HG02973 (cell line): Measurements from ENCODE around the gene GPNMB.
"Not testable (repeated sequence)": the region's sequence is repeated elsewhere in the genome, so short reads cannot be mapped to it uniquely, and the experiment has no call there.

Experiments used
- ATAC-seq: cut with Tn5 transposase; IDR thresholded peaks from one replicate; pipeline ENCODE4 v1.9.1; 2021; ENCODE audit warnings: moderate library complexity; ENCODE audit not compliant: unreplicated experiment

Gene GPNMB

GRCh38 chr7:23246555-23246954, at the start of gene GPNMB:
Gene GPNMB, plus strand, starts transcription at chr7:23246775. Its CDS starts 83 bp downstream, at chr7:23246858.
- ATAC-seq: no peak

DNA sequence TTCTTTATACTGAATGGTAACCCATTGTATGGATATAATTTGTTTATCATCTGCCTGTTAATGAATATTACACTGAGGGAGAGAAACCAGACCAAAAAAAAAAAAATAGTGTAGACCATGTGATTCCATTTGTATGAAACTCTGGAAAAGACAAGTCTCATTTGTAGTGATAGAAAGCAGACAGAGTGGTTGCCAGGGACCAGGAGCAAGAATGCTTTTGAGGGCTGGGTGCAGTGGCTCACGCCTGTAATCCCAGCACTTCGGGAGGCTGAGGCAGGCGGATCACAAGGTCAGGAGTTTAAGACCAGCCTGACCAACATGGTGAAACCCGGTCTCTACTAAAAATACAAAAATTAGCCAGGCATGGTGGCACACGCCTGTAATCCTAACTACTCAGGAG, 48.8 kb upstream of the GPNMB start:
- not testable (repeated sequence) for ATAC-seq

DNA sequence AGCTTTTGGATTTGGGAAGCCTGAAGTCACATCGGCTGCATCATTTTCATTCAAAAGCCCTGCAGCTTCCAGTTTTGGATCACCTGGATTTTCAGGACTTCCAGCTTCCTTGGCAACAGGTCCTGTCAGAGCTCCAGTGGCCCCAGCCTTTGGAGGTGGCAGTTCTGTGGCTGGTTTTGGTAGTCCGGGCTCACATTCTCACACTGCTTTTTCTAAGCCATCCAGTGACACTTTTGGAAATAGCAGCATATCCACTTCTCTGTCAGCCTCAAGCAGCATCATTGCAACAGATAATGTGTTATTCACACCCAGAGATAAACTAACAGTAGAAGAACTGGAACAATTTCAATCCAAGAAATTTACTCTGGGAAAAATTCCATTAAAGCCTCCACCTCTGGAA, 46.2 kb upstream of the GPNMB start:
- no peak for ATAC-seq

DNA sequence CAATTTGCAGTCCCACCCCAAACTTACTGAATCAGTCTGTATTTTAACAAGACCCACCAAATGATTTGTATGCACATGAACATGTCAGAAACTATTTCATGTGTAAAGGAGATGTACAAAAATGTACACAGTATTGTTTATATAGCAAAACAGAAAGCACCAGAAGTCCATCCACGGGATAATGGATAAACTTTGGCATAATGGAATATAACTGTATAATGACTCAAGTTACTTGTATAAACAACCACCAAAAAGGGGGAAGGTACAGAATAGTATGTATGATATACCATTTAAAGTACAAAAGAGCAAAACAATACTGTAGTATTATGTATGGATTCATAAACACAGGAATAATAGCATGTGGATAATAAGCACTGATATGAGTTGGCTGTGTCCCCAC, 42.3 kb upstream of the GPNMB start:
- ATAC-seq: no peak

GRCh38 chr7:23205577-23205908, 41.0 kb upstream of the GPNMB start:
- no peak for ATAC-seq

DNA sequence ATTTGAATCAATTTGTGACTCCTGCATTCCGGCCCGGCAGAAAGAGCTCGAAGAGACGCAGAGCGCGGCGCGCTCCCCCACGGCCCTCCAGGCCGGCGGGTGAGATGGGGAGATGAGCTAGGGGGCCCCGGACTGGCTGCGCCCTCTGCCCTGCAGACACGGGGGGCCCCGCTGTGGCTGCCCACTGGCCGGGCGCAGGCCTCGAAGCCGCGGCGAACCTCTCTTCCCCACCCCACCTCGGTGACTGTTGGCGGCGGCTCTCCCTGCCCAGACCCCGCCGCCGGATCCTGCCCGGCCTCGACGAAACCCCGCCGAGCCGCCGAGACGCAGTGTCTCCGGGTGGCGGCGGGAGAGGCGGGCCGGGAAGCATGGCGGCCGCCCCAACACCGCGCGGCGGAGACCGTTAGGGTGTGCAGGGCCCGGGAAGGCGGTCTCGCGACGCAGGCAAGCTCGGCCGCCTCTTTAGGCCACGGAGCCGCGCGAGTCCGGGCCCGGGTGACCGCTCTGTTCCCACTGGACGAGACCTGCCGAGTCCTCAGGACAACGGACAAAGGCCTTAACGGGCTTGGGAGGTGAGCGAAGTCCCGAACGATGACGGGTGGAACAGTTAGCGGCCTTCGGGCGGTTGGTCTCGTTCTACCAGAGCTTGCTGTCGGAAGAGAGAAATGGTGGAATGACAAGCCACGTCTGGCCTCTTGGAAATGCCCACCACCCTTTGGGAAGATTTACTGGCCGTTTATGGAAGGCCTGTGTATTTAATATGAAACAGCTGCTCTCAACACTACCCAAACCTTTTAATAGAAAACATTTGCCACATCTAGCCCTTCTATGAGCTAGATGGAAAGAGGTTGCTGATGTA, 40.4 kb upstream of the GPNMB start:
- no peak for ATAC-seq

- no peak for ATAC-seq
Measured at GRCh38 chr7:23207021-23207420, 39.6 kb upstream of the GPNMB start.

DNA sequence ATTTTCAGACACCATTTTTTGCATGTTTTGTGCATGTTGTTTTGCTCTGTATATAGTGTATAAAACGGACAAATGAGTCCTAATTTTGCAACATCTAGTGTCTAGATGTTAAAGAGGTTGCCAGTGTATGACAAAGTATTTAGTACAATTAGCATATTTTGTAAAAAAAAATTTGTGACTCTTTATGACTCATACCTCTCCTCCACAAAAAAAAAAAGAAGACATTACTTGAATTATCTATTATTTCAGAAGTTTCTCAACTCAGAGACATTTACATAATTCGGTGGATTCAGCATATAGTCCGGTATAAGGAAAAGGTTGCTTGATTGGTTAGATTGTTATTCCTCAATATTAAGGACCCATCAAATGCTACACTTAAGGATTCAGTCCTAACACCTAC, 38.7 kb upstream of the GPNMB start:
- no peak for ATAC-seq

DNA sequence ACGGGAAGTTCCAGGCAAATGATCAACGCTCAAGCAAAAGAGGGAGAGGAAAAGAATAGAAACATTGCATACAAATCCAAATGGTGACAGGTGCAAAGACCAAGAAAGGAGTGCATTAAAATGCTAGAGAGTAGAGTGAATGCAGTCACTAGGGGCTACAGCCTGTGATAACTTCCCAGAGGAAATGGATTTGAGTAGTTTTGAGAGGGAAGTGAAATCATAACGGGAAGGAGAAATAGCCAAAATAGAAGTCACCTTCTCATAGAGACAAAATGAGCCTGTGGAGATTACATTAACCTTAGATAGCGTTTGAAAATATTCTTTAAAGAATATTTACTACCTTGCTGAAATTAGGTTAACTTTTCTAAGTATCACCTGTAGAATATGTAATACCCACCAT, 38.3 kb upstream of the GPNMB start:
- no peak for ATAC-seq

- ATAC-seq: no peak
Measured at GRCh38 chr7:23210506-23210905, 36.1 kb upstream of the GPNMB start.

DNA sequence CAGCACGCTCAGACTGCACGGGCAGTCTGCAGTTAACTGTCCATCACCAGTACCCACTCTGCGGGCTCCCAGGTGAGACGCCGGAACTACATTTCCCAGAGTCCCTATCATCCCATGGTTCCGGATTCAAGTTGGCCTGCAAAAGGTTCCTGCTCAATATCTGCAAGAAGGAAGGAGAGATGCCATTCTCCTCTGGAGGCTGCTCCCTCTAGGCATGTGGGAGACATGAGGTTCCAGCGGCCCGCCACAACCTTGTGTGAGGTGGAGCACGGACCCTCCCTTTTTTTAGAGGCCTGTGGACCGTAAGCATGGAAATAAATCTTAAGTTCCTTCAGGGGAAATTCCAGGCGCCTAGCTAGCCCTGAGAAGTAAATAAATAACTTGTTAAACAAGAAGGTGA, 35.0 kb upstream of the GPNMB start:
- no peak for ATAC-seq

- no peak for ATAC-seq
Measured at GRCh38 chr7:23212395-23212794, 34.2 kb upstream of the GPNMB start.

- ATAC-seq: no peak
Measured at GRCh38 chr7:23212841-23213240, 33.7 kb upstream of the GPNMB start.

GRCh38 chr7:23213755-23214154, 32.8 kb upstream of the GPNMB start:
- no peak for ATAC-seq

DNA sequence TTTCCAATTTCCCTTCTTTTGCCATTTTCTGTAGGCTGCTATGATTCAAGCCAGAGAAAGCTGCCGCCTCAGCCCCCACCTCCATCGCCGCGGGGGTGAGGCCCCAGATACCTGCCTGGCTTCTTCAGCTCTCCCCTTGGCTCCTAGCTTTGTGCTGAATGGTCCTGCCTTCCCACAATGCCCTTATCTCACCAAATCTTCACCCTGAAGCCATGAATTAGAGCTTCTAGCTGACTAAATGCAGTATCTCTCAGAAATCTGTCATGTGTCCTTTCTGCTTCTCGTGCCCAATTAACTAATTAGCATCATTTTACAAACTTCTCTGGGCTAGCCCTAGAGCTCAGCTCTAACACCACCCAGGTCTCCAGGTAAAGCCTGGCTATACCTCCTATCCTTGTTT, 32.2 kb upstream of the GPNMB start:
- no peak for ATAC-seq

GRCh38 chr7:23214938-23215337, 31.6 kb upstream of the GPNMB start:
- no peak for ATAC-seq

- ATAC-seq: no peak
Measured at GRCh38 chr7:23216021-23216420, 30.6 kb upstream of the GPNMB start.

GRCh38 chr7:23218196-23218595, 28.4 kb upstream of the GPNMB start:
- no peak for ATAC-seq

DNA sequence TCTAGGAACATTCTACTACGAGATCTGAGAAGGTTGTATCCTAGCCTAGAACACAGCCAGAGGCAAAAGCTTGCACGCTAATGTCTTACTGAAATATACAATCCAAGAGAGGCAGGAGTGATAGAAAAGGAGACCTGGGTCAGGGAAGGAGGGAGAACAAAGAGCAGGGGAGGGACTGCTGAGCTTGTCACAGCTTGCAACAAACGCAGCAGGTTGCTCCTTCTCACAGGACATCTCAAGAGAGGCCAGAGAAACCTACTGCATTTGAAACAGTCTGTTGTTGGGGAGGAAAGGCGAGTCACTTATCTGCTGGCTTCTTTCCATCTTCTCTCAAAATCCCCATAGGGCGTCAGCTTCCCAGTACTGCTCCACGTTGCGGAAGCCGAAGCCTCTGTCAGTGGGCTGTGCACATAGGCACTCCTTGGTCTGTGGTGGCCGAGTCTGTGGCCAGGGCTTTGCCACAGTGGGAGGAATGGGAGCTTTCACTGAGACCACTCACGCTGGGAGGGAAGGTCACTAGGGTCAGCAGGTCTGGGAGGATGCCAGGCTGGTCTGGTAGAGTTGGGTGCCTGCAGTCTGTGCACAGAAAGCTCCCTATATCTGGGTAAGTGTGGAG, 25.8 kb upstream of the GPNMB start:
- no peak for ATAC-seq

GRCh38 chr7:23222439-23223030, 24.0 kb upstream of the GPNMB start:
- ATAC-seq: no peak

DNA sequence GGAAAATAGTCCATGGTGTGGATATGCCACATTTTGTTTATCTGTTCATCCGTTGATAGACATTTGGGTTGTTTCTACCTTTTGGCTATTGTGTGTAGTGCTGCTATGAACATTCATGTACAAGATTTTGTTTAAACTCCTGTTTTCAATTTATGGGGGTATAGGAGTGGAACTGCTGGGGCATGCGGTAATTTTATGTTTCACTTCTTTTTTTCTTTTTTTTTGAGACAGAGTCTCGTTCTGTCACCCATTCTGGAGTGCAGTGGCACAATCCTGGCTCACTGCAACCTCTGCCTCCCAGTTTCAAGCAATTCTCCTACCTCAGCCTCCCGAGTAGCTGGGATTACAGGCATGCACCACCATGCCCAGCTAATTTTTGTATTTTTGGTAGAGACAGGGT, 22.2 kb upstream of the GPNMB start:
- not testable (repeated sequence) for ATAC-seq

- ATAC-seq: no peak
Measured at GRCh38 chr7:23226844-23227450, 19.6 kb upstream of the GPNMB start.
